Suprapubic skin (tissue), 4 donors: ENCODE data around the gene TPBG. TPM values are rescaled to one million over a fixed set of nuclear protein-coding genes. Genes with fewer than 3 reads are reported as not detected.

Source experiments
- DNase-seq, 2 donors: peaks; one replicate each; pipeline ENCODE4 v3.0.0-alpha.2; 2019; ENCODE audit warnings: low spot score in 2 of 2
- H3K27ac ChIP-seq: fragments of 200-600 bp; sonication (generic); one replicate; pipeline ENCODE4 v1.5.1; 2019
- H3K27me3 ChIP-seq: fragments of 200-600 bp; sonication (generic); one replicate; pipeline ENCODE4 v1.5.1; 2019
- H3K36me3 ChIP-seq: fragments of 200-600 bp; sonication (generic); one replicate; pipeline ENCODE4 v1.5.1; 2019
- H3K4me1 ChIP-seq: fragments of 200-600 bp; sonication (generic); one replicate; pipeline ENCODE4 v1.5.1; 2019
- H3K4me3 ChIP-seq: fragments of 200-600 bp; sonication (generic); one replicate; pipeline ENCODE4 v1.5.1; 2019; ENCODE audit warnings: mild to moderate bottlenecking
- H3K9me3 ChIP-seq: fragments of 200-600 bp; sonication (generic); one replicate; pipeline ENCODE4 v1.5.1; 2019
- EP300 ChIP-seq: sonication (generic); formaldehyde crosslinking; IDR thresholded peaks from one replicate; pipeline ENCODE4 v1.6.1; 2017; ENCODE audit warnings: antibody characterized with exemption
- POLR2A ChIP-seq, 2 donors: fragments of 450-650 bp; IDR thresholded peaks; one replicate each; pipeline ENCODE4 v1.6.1; 2017; ENCODE audit warnings: antibody characterized with exemption in 2 of 2, mild to moderate bottlenecking in 2 of 2, moderate library complexity in 2 of 2
- POLR2AphosphoS5 ChIP-seq, 3 donors: sonication (generic); formaldehyde crosslinking; IDR thresholded peaks; one replicate each; pipeline ENCODE4 v1.6.1; 2017; ENCODE audit warnings: antibody characterized with exemption in 3 of 3
- WGBS: methylation state at CpG from one replicate; pipeline ENCODE4 v1.1.5; 2018; 5-methylcytosine and 5-hydroxymethylcytosine counted together
- total RNA-seq, 4 donors: library from RNA; depleted of rRNA; stranded (reverse); fragments of >200 nt; gene quantifications; one replicate each; pipeline ENCODE4 v1.1.0, GENCODE V29; 2016
- TF ChIP-seq, protein P1 (sequence below), 2 donors: fragments of 200-600 bp in 1 of 2; fragments of 450-650 bp in 1 of 2; sonication (generic) in 1 of 2; IDR thresholded peaks; one replicate each; pipeline ENCODE4 v1.5.1; 2016 to 2019; ENCODE audit warnings: antibody characterized with exemption in 2 of 2, mild to moderate bottlenecking in 1 of 2, moderate library complexity in 1 of 2

The TPBG gene
- total RNA-seq, 4 donors from 2014 or later, result 24.4 to 32.0 (median 29.5) TPM

DNA sequence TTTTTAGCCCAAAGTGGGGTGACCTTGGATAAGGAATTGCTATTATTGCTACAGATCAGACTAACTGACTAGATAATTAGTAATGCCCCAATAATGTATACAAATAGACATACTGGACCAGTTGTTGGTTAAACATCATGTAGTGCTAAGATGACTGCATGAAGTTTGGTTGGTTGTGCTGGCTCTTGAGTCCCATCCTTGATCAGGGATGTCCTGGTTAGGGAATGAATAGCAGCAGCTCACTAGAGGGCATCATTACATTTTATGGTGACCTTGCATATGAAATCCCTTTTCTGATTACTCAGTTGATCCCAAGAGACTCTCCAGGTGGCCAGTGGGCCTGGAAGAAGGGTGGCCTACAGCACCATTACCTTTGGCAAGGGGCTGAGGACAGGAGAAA lies 10.9 kb downstream of the TPBG start:
- TF ChIP-seq, protein P1, sequence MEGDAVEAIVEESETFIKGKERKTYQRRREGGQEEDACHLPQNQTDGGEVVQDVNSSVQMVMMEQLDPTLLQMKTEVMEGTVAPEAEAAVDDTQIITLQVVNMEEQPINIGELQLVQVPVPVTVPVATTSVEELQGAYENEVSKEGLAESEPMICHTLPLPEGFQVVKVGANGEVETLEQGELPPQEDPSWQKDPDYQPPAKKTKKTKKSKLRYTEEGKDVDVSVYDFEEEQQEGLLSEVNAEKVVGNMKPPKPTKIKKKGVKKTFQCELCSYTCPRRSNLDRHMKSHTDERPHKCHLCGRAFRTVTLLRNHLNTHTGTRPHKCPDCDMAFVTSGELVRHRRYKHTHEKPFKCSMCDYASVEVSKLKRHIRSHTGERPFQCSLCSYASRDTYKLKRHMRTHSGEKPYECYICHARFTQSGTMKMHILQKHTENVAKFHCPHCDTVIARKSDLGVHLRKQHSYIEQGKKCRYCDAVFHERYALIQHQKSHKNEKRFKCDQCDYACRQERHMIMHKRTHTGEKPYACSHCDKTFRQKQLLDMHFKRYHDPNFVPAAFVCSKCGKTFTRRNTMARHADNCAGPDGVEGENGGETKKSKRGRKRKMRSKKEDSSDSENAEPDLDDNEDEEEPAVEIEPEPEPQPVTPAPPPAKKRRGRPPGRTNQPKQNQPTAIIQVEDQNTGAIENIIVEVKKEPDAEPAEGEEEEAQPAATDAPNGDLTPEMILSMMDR (IDR thresholded peaks at IDR 0.05), result no peak
- no peak for TF ChIP-seq POLR2A (IDR thresholded peaks at IDR 0.05)
- TF ChIP-seq EP300, result no peak
- TF ChIP-seq POLR2AphosphoS5 (IDR thresholded peaks at IDR 0.05), result no peak
- H3K9me3 ChIP-seq, result no peaks in the 10 kb centered on the region
- H3K4me3 ChIP-seq, result no peak overlapping the region
- no peaks in the 10 kb centered on the region for H3K36me3 ChIP-seq
- DNase-seq, result no peak
- no peaks in the 10 kb centered on the region for H3K27me3 ChIP-seq
- no peak overlapping the region for H3K27ac ChIP-seq
- H3K4me1 ChIP-seq, result no peaks in the 10 kb centered on the region

DNA sequence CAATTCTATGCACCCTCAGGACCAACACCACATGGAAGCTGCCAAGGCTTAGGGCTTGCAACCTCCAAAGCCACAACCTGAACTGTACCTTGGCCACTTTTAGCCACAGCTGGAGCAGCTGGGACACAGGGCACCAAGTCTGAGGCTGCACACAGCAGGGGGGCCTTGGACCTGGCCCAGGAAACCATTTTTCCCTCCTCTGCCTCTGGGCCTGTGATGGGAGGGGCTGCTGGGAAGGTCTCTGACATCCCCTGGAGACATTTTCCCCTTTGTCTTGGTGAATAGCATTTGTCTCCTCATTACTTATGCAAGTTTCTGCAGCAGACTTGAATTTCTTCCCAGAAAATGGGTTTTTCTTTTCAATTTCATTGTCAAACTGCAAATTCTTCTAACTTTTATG lies 13.0 kb downstream of the TPBG start:
- no peak for TF ChIP-seq POLR2AphosphoS5 (IDR thresholded peaks at IDR 0.05)
- TF ChIP-seq POLR2A (IDR thresholded peaks at IDR 0.05), result no peak
- TF ChIP-seq EP300, result no peak
- TF ChIP-seq, protein P1 (IDR thresholded peaks at IDR 0.05), result no peak
- no peak overlapping the region for H3K27ac ChIP-seq
- H3K4me3 ChIP-seq, result no peak overlapping the region
- H3K9me3 ChIP-seq, result no peaks in the 10 kb centered on the region
- no peak for DNase-seq
- no peaks in the 10 kb centered on the region for H3K27me3 ChIP-seq
- H3K36me3 ChIP-seq, result no peaks in the 10 kb centered on the region
- H3K4me1 ChIP-seq, result no peaks in the 10 kb centered on the region

DNA sequence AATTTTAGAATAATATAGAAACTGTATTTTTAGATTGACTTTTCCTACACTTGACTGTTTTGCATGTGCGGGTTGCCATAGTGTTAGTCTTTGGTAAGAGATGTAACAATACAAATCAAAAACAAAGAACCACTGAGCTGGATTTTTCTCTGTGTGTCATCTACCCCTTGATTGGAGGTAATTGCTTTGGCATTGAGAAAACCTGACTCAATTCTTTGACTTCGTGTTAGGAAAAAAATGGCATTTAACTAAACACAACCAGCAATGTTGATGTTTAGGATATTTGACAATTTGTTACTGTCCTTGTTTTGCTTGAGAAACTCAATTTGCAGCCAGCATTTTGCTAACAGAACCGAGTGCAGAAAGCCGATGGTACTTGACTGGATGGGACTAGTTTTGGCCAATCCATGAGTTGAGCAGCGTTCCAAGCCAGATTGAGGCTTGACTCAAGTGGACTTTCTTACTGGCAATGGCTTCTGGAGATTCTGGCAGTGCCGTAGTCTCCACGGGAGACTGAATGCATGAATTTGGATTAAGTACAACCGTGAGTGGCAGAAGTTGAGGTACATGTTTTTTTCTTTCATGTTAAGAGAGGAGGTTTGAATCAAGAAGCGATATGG lies 17.1 kb downstream of the TPBG start:
- Histone ChIP-seq H3K27ac (no peak overlapping the region), H3K36me3 (no peaks in the 10 kb centered on the region), H3K9me3 (no peaks in the 10 kb centered on the region), H3K4me1 (no peaks in the 10 kb centered on the region), H3K4me3 (no peak overlapping the region), H3K27me3 (no peaks in the 10 kb centered on the region)
- WGBS, result 96% methylated on average over 9 of the region's 9 CpGs
- TF ChIP-seq EP300 (no peak), POLR2AphosphoS5 (IDR thresholded peaks at IDR 0.05) (no peak)
- TF ChIP-seq, protein P1 (IDR thresholded peaks at IDR 0.05), result no peak
- no peak for DNase-seq

DNA sequence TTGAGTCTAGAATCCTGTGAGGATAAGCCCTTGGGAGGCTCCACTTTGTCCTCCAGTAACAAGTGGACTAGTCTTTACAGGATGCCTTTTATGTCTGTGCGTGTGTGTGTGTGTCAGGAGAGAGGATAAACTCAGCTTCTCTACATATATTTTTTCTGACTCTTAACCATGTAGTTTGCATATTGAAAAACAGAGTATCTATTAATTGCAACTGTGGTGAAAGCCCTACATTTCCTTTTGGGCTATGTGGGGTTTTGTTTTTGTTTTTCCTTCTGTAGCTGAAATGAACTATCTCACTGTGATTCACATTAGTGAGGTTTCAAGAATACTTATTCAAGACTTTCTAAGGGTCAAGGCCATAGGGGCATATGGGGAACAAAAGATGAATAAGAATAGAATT lies 17.7 kb downstream of the TPBG start:
- H3K27ac ChIP-seq, result no peak overlapping the region
- 85% methylated on average over 1 of the region's 1 CpG for WGBS
- TF ChIP-seq, protein P1 (IDR thresholded peaks at IDR 0.05), result no peak
- no peak for TF ChIP-seq POLR2AphosphoS5 (IDR thresholded peaks at IDR 0.05)

DNA sequence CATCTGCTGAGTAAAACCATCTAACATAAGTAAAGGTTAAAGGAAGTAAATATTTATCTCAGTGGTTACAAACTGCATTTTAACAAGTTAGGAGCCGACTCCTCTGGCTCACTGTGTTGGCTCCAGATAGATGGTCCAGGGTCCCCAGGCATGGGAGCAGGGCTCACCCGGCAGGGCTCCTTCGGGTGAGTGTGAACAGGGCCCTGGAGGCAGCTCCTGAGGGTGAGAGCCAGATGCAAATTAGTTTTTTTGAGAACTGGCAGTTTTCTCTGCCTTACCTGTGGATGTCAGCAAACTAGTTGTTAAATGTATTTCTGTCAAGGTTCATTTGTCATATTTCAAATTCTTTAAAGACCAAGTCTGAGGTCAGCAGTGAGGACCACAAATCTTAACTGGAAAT lies 21.5 kb downstream of the TPBG start:
- DNase-seq, result no peak
- WGBS, result 18% methylated on average over 3 of the region's 3 CpGs
- Histone ChIP-seq H3K4me1 (no peaks in the 10 kb centered on the region), H3K27ac (no peak overlapping the region), H3K36me3 (no peaks in the 10 kb centered on the region), H3K9me3 (no peaks in the 10 kb centered on the region), H3K4me3 (no peak overlapping the region), H3K27me3 (no peaks in the 10 kb centered on the region)
- TF ChIP-seq, protein P1 (IDR thresholded peaks at IDR 0.05), result no peak
- no peak for TF ChIP-seq POLR2AphosphoS5 (IDR thresholded peaks at IDR 0.05)
- TF ChIP-seq POLR2A (IDR thresholded peaks at IDR 0.05), result no peak
- no peak for TF ChIP-seq EP300

More for the DNA sequence above, 17.7 kb downstream of the TPBG start:
- Histone ChIP-seq H3K9me3 (no peaks in the 10 kb centered on the region), H3K4me1 (no peaks in the 10 kb centered on the region), H3K27me3 (no peaks in the 10 kb centered on the region), H3K4me3 (no peak overlapping the region), H3K36me3 (no peaks in the 10 kb centered on the region)
- DNase-seq, result no peak
